Left lung (tissue), 10 donors: ENCODE results near the gene OPCML. TPM values are rescaled to one million over a fixed set of nuclear protein-coding genes. Genes with fewer than 3 reads are reported as not detected.

Experiments
- ATAC-seq: fragments of 200-7000 bp; cut with Tn5 transposase; one replicate; pipeline ENCODE4 v1.9.1; 2020; ENCODE audit warnings: moderate library complexity
- DNase-seq, 4 donors: peaks; one replicate each; pipeline ENCODE4 v3.0.0-alpha.2; 2013 to 2020
- H3K27ac ChIP-seq, 2 donors: fragments of 200-600 bp; sonication (generic) in 1 of 2; one replicate each; pipeline versions ENCODE4 v1.5.0 to v1.8.0; 2020 to 2021
- H3K27me3 ChIP-seq, 2 donors: fragments of 200-600 bp; sonication (generic) in 1 of 2; one replicate each; pipeline versions ENCODE4 v1.5.0 to v1.8.0; 2020 to 2021
- H3K36me3 ChIP-seq, 2 donors: fragments of 200-600 bp; sonication (generic) in 1 of 2; one replicate each; pipeline versions ENCODE4 v1.5.0 to v1.8.0; 2020 to 2021
- H3K4me1 ChIP-seq, 2 donors: fragments of 200-600 bp; one replicate each; pipeline ENCODE4 v1.8.0; 2021
- H3K4me3 ChIP-seq, 2 donors: fragments of 200-600 bp; sonication (generic) in 1 of 2; one replicate each; pipeline versions ENCODE4 v1.5.0 to v1.8.0; 2020 to 2021; ENCODE audit warnings: mild to moderate bottlenecking in 1 of 2
- H3K9me3 ChIP-seq, 2 donors: fragments of 200-600 bp; sonication (generic) in 1 of 2; one replicate each; pipeline versions ENCODE4 v1.5.0 to v1.8.0; 2020 to 2021
- intact Hi-C, 2 donors: fragments of 100-400 bp; cut with DNase I; formaldehyde crosslinking; loops; one replicate each; pipeline versions ENCODE4 v1.11.2 to v1.14.2; 2022
- polyA plus RNA-seq, 6 donors: library from polyadenylated mRNA; unstranded; fragments of 120-200 nt; gene quantifications; one replicate each; pipeline ENCODE4 v1.2.1, GENCODE V29; 2013; ENCODE audit not compliant: insufficient read length in 6 of 6
- total RNA-seq, 2 donors: library from RNA; stranded (reverse); fragmentation: NEBNext Ultra II Directional; extraction: Animal tissue kit (Norgen Biotek cat#: 25700); gene quantifications; one replicate each; pipeline ENCODE4 v1.2.1, GENCODE V29; 2021
- TF ChIP-seq, protein P1 (sequence below), 2 donors: fragments of 200-600 bp; sonication (generic) in 1 of 2; IDR thresholded peaks; one replicate each; pipeline versions ENCODE4 v1.5.0 to v1.8.0; 2021; ENCODE audit warnings: antibody characterized with exemption in 2 of 2
- donor health status: DM: no; HTN: yes; CAD: no.
- donor health status: DM: no; HTN: no; CAD: no.

The OPCML gene
- total and polyA plus RNA-seq, 8 donors = 0.98 to 5.3 (median 1.9) TPM; not detected in 2

DNA sequence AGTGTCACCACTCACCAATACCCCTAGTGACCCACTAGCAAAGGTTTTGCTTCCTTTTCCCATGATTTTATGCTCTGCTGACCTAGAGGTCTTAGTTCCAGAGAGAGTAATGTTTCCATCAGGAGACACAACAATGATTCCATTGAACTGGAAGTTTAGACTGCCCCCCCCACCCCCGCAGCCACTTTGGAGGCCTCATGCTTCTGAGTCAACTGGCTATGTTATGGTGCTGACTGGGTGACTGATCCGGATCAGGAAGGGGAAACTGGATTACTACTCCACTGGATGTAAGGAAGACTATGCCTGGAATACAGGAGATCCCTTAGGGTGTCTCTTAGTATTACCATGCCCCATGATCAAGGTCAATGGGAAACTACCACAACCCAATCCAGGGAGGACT lies 633.6 kb downstream of the OPCML start:
- no peaks in the 10 kb centered on the region for H3K4me1 ChIP-seq
- intact Hi-C loops = no loop called here
- no peak overlapping the region for H3K27ac ChIP-seq
- peaks cover 0 to 1% of the 10 kb centered on the region in 2 donors for H3K9me3 ChIP-seq
- no peak overlapping the region for H3K4me3 ChIP-seq
- H3K36me3 ChIP-seq = no peaks in the 10 kb centered on the region
- no peak for DNase-seq
- no peaks in the 10 kb centered on the region for H3K27me3 ChIP-seq
- TF ChIP-seq, protein P1, sequence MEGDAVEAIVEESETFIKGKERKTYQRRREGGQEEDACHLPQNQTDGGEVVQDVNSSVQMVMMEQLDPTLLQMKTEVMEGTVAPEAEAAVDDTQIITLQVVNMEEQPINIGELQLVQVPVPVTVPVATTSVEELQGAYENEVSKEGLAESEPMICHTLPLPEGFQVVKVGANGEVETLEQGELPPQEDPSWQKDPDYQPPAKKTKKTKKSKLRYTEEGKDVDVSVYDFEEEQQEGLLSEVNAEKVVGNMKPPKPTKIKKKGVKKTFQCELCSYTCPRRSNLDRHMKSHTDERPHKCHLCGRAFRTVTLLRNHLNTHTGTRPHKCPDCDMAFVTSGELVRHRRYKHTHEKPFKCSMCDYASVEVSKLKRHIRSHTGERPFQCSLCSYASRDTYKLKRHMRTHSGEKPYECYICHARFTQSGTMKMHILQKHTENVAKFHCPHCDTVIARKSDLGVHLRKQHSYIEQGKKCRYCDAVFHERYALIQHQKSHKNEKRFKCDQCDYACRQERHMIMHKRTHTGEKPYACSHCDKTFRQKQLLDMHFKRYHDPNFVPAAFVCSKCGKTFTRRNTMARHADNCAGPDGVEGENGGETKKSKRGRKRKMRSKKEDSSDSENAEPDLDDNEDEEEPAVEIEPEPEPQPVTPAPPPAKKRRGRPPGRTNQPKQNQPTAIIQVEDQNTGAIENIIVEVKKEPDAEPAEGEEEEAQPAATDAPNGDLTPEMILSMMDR (IDR thresholded peaks at IDR 0.05) = no peak
- ATAC-seq = no peak

DNA sequence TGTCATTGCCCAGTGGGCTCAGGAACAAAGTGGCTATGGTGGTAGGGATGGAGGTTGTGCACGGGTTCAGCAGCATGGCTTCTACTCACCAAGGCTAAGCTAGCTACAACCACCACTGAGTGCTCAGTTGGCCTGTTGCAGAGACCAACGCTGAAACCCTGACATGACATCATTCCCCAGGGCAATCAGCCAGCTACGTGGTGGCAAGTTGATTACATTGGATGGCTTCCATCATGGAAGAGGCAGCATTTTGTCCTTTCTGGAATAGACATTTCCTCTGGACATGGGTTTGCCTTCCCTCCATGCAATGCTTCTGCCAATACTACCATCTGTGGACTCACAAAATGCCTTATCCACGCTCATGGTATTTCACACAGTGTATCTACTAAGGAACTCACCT lies 634.3 kb downstream of the OPCML start:
- H3K27ac ChIP-seq = no peak overlapping the region

DNA sequence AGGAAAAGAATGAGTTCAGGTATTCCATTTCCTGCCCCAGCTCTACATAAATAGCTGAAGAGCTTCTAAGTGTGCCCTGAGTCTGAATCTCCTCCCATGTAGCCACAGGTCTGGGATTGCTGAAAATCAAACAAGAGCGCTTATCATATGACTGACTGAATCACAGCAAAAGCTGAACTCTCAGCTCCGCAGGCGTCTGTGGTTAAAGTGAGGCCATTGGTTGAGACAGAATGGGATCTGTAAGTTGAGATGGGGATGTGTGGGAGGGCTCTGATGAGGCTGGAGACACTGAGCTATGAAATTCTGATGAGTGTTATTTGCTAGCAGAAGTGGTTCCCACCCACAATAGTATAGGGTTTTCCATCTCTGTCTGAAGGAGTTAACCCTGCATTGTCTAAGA lies 637.0 kb downstream of the OPCML start:
- Histone ChIP-seq H3K27ac (no peak overlapping the region), H3K9me3 (peaks cover 0 to 1% of the 10 kb centered on the region in 2 donors), H3K36me3 (no peaks in the 10 kb centered on the region), H3K27me3 (no peaks in the 10 kb centered on the region), H3K4me1 (no peaks in the 10 kb centered on the region), H3K4me3 (no peak overlapping the region)
- intact Hi-C loops = no loop called here
- ATAC-seq = peak; percentile 30
- no peak for DNase-seq
- TF ChIP-seq, protein P1 (IDR thresholded peaks at IDR 0.05) = no peak

More for the DNA sequence above, 634.3 kb downstream of the OPCML start:
- Histone ChIP-seq H3K36me3 (no peaks in the 10 kb centered on the region), H3K4me3 (no peak overlapping the region), H3K9me3 (peaks cover 0 to 1% of the 10 kb centered on the region in 2 donors), H3K4me1 (no peaks in the 10 kb centered on the region), H3K27me3 (no peaks in the 10 kb centered on the region)
- intact Hi-C loops = no loop called here
- DNase-seq = no peak
- ATAC-seq = no peak
- TF ChIP-seq, protein P1 (IDR thresholded peaks at IDR 0.05) = no peak

DNA sequence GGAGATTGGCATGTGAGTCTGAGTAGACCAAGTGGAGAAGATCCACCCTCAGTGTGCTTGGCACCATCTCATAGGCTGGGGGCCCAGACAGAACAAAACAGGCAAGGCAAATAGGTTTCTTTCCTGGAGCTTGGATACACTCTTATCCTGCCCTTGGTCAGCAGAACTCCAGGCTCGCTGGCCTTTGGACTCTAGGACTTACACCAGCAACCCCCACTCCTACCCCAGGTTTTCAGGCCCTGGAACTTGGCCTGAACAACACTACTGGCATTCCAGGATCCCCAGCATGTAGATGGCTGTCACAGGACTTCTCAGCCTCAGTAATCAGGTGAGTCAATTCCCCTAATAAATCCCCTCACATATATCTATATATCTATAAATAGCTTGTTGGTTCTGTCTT lies 637.7 kb downstream of the OPCML start:
- Histone ChIP-seq H3K4me3 (no peak overlapping the region), H3K36me3 (no peaks in the 10 kb centered on the region), H3K4me1 (no peaks in the 10 kb centered on the region), H3K27me3 (no peaks in the 10 kb centered on the region), H3K27ac (no peak overlapping the region), H3K9me3 (peaks cover 0 to 1% of the 10 kb centered on the region in 2 donors)
- ATAC-seq (no peak), DNase-seq (no peak)
- TF ChIP-seq, protein P1 (IDR thresholded peaks at IDR 0.05) = no peak
- intact Hi-C loops = no loop called here

DNA sequence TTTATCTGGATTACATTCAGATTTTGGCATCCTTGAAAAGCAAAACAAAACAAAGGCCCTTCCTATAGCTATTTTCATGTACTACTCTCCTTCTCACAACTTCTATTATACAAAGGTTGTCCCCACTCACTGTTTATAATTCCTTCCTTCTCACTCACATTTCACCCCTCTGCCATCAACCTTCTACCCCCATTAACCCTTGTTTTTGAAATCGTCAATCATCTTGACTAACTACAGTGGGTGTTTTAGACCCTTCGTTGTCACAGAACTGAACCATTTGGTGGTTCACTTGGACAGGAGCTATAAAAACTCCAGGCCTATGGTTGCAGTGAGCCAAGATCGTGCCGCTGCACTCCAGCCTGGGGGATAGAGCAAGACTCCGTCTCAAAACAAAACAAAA lies 639.4 kb downstream of the OPCML start:
- Histone ChIP-seq H3K36me3 (no peaks in the 10 kb centered on the region), H3K27me3 (no peaks in the 10 kb centered on the region), H3K9me3 (peaks cover 0 to 1% of the 10 kb centered on the region in 2 donors), H3K4me1 (no peaks in the 10 kb centered on the region), H3K4me3 (no peak overlapping the region), H3K27ac (no peak overlapping the region)
- ATAC-seq (no peak), DNase-seq (no peak)
- TF ChIP-seq, protein P1 (IDR thresholded peaks at IDR 0.05) = no peak
- intact Hi-C loops = no loop called here
